ENCODE data around the gene IRF9.

DNA sequence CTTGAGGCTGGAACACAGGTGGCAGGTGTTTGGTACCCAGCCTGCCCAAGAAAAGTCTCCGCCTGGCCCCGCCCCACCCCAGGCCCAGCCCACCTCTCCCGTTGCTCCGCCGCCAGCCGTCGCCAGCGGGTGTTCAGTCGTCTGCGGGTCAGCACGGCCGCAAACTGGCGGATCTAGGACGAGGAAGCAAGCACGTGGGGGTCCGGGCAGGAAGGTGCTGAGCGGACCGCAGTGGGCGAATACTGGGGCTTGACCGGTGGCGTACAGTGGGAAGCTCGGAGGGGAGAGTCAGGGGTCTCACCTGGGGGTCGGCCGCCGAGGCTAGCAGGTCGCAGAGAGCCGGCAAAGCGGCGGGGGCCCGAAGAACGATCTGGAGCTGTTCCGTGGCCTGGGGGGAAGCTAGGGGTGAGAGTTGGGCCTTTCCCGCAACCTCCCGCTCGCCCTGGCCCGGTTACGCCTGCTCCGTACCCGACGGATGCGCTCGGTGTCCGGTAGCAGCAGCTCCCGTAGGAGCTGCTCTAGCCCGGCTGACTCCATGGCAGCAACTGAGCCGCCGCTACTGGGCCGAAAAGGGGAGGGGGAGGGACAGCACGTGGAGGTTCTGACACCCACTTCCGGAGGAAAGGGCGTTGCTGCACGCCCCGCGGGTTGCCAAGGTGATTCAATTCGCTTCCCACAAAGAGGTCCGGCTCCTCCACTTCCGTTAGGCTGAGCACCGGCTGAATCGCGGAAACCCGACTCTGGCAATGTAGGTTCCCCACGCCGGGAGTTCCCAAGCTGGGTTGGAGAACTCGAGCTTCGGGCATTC, 27.4 kb downstream of the IRF9 start, which contains the start of gene IPO4:
- TF ChIP-seq, protein P1, sequence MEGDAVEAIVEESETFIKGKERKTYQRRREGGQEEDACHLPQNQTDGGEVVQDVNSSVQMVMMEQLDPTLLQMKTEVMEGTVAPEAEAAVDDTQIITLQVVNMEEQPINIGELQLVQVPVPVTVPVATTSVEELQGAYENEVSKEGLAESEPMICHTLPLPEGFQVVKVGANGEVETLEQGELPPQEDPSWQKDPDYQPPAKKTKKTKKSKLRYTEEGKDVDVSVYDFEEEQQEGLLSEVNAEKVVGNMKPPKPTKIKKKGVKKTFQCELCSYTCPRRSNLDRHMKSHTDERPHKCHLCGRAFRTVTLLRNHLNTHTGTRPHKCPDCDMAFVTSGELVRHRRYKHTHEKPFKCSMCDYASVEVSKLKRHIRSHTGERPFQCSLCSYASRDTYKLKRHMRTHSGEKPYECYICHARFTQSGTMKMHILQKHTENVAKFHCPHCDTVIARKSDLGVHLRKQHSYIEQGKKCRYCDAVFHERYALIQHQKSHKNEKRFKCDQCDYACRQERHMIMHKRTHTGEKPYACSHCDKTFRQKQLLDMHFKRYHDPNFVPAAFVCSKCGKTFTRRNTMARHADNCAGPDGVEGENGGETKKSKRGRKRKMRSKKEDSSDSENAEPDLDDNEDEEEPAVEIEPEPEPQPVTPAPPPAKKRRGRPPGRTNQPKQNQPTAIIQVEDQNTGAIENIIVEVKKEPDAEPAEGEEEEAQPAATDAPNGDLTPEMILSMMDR (conservative IDR thresholded peaks at IDR 0.05; ENCODE audit: low read length), result no peak
- no peak for TF ChIP-seq EZH2phosphoT487 (IDR thresholded peaks at IDR 0.05; ENCODE audit: borderline replicate concordance, low read depth, low read length)

All from OCI-LY7 (cell line).